Neutrophil (primary cell): ENCODE data around the gene SAT1.

Experiments
- H3K27ac ChIP-seq: fragments of 200-600 bp; sonication (generic); 2 replicates; pipeline ENCODE4 v1.5.1; 2016; ENCODE audit warnings: mild to moderate bottlenecking, moderate library complexity
- H3K27me3 ChIP-seq: fragments of 200-600 bp; sonication (generic); 2 replicates; pipeline ENCODE4 v1.6.0; 2016; ENCODE audit warnings: mild to moderate bottlenecking
- H3K36me3 ChIP-seq: fragments of 200-600 bp; sonication (generic); 2 replicates; pipeline ENCODE4 v1.5.1; 2017
- H3K4me1 ChIP-seq, 2 experiments: fragments of 200-600 bp in 1 of 2; sonication (generic) in 1 of 2; 1 replicate in 1 of 2; 2 replicates in 1 of 2; pipeline versions ENCODE4 v1.5.1 to v1.6.1; 2013 to 2016; ENCODE audit warnings: low read depth in 1 of 2, low read length in 1 of 2, mild to moderate bottlenecking in 1 of 2, moderate library complexity in 1 of 2; ENCODE audit not compliant: control insufficient read depth in 1 of 2, insufficient read depth in 1 of 2
- H3K4me3 ChIP-seq, 2 experiments: fragments of 200-600 bp in 1 of 2; sonication (generic) in 1 of 2; 1 replicate in 1 of 2; 2 replicates in 1 of 2; pipeline ENCODE4 v1.5.1; 2013 to 2016; ENCODE audit warnings: low read depth in 1 of 2, low read length in 1 of 2, mild to moderate bottlenecking in 1 of 2, moderate library complexity in 1 of 2
- H3K9me3 ChIP-seq: fragments of 200-600 bp; sonication (generic); 2 replicates; pipeline ENCODE4 v1.5.1; 2016
- TF ChIP-seq, protein P1 (sequence below): fragments of 200-600 bp; sonication (generic); IDR thresholded peaks from 2 replicates; pipeline ENCODE4 v1.5.1; 2016; ENCODE audit warnings: antibody characterized with exemption

SAT1 gene

DNA sequence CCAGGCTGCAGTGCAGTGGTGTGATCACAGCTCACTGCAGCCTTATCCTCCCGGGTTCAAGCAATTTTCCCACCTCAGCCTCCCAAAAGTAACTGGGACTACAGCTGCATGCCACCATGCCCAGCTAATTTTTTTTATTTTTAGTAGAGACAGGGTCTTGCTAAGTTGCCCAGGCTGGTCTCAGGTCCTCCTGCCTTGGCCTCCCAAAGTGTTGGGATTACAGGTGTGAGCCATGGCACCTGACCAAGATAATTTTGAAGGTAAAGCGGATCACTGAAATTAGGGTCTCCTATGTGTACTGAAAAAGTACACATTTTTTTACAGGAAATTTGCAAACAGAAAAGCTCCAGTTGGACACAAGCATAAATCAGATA, 4.8 kb downstream of the SAT1 start:
- Histone ChIP-seq H3K9me3 (no peaks in the 10 kb centered on the region), H3K4me3 (no peak overlapping the region), H3K27ac (peak overlapping the region; percentile 23), H3K36me3 (peaks cover 20% of the 10 kb centered on the region), H3K4me1 (peaks cover 17 to 23% of the 10 kb centered on the region in 2 experiments), H3K27me3 (no peaks in the 10 kb centered on the region)
- TF ChIP-seq, protein P1, sequence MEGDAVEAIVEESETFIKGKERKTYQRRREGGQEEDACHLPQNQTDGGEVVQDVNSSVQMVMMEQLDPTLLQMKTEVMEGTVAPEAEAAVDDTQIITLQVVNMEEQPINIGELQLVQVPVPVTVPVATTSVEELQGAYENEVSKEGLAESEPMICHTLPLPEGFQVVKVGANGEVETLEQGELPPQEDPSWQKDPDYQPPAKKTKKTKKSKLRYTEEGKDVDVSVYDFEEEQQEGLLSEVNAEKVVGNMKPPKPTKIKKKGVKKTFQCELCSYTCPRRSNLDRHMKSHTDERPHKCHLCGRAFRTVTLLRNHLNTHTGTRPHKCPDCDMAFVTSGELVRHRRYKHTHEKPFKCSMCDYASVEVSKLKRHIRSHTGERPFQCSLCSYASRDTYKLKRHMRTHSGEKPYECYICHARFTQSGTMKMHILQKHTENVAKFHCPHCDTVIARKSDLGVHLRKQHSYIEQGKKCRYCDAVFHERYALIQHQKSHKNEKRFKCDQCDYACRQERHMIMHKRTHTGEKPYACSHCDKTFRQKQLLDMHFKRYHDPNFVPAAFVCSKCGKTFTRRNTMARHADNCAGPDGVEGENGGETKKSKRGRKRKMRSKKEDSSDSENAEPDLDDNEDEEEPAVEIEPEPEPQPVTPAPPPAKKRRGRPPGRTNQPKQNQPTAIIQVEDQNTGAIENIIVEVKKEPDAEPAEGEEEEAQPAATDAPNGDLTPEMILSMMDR, result no peak

DNA sequence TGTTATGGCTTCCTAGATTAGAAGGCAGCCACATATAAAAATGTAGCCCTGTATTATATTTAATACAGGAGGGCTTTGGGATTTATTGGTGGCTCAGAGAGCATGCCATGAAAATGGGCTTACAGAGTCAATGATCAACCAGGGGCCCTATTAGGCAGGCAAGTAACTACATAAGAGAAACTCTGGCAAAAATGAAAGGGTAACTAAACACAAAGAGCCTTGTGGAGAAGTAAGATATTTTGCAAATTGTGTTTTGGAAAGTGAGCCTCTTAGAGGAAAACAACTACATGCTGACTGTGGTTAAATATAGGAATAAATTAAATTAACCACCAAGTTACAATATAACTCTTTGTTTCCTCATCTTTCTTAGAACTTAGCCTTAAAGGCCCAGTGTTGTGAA, 5.5 kb downstream of the SAT1 start:
- H3K4me3 ChIP-seq, result no peak overlapping the region
- H3K27me3 ChIP-seq, result no peaks in the 10 kb centered on the region
- peaks cover 20% of the 10 kb centered on the region for H3K36me3 ChIP-seq
- peaks cover 15 to 23% of the 10 kb centered on the region in 2 experiments for H3K4me1 ChIP-seq
- H3K27ac ChIP-seq, result peak overlapping the region; percentile 23
- no peaks in the 10 kb centered on the region for H3K9me3 ChIP-seq
- TF ChIP-seq, protein P1, result no peak

DNA sequence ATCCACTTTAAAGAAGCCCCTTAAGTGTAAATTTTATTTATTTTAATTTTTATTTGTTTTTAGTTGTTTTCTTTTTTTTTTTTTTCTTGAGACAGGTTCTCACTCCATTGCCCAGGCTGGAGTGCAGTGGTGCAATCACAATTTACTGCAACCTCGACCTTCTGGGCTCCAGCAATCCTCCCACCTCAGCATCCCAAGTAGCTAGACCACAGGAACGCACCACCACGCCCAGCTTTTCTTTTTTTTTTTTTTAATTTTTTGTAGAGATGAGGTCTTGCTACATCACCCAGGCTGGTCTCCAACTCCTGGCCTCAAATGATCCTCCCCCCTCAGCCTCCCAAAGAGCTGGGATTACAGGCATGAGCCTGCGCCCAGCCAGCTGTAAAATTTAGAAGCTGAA, 6.0 kb downstream of the SAT1 start:
- Histone ChIP-seq H3K4me1 (peaks cover 15 to 23% of the 10 kb centered on the region in 2 experiments), H3K4me3 (no peak overlapping the region), H3K27ac (no peak overlapping the region), H3K36me3 (peaks cover 20% of the 10 kb centered on the region), H3K27me3 (no peaks in the 10 kb centered on the region), H3K9me3 (no peaks in the 10 kb centered on the region)
- TF ChIP-seq, protein P1, result no peak

DNA sequence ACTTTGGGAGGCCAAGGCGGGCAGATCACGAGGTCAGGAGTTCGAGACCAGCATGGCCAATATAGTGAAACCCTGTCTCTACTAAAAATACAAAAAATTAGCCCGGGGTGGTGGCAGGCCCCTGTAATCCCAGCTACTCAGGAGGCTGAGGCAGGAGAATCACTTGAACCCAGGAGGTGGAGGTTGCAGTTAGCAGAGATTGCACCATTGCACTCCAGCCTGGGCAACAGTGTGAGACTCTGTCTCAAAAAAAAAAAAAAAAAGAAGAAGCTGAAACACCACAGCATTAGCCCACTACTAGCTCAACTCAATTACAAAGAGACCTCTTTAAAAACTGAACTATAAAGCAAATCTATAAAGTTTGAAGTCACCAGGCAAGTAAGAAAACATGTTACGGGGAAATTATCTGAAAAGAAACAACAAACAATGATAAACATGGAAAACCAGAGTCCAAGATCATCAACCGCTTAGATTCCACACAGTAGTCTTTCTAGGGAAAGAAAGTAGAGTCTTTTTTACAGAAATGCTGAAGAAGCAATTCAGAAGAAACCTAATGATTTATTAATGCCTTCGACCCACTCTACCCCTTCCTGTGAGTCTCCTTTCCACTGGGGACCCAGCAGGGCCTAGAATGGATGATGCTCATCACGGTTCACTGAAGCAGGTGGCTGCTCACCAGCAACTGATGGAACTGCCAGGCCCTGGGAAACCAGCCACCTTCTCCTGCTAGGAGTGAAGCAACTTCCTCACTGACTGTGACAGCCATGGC, 6.6 kb downstream of the SAT1 start:
- TF ChIP-seq, protein P1, result no peak
- H3K4me3 ChIP-seq, result no peak overlapping the region
- no peaks in the 10 kb centered on the region for H3K9me3 ChIP-seq

DNA sequence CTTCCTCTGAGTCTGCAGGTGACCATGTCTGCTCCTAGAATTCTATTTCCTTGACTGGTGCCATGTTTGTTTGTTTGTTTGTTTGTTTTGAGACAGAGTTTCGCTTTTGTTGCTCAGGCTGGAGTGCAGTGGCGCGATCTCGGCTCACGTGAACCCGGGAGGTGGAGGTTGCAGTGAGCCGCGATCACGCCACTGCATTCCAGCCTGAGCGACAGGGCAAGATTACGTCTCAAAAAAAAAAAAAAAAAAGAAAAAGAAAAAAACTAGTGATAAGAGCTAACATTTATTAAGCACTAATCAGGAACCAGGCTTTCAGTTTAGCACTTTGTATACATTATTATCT, 7.2 kb downstream of the SAT1 start:
- no peaks in the 10 kb centered on the region for H3K9me3 ChIP-seq
- peak overlapping the region; percentile 63 for H3K27ac ChIP-seq
- H3K4me3 ChIP-seq, result no peak overlapping the region
- TF ChIP-seq, protein P1, result no peak
- peaks cover 12 to 18% of the 10 kb centered on the region in 2 experiments for H3K4me1 ChIP-seq
- peaks cover 14% of the 10 kb centered on the region for H3K36me3 ChIP-seq
- no peaks in the 10 kb centered on the region for H3K27me3 ChIP-seq

More for the DNA sequence above, 6.6 kb downstream of the SAT1 start:
- Histone ChIP-seq H3K36me3 (peaks cover 20% of the 10 kb centered on the region), H3K4me1 (peaks cover 15 to 23% of the 10 kb centered on the region in 2 experiments), H3K27me3 (no peaks in the 10 kb centered on the region), H3K27ac (peak overlapping the region; percentile 63)
